Measurements from ENCODE around the gene STK32C.

STK32C gene

DNA sequence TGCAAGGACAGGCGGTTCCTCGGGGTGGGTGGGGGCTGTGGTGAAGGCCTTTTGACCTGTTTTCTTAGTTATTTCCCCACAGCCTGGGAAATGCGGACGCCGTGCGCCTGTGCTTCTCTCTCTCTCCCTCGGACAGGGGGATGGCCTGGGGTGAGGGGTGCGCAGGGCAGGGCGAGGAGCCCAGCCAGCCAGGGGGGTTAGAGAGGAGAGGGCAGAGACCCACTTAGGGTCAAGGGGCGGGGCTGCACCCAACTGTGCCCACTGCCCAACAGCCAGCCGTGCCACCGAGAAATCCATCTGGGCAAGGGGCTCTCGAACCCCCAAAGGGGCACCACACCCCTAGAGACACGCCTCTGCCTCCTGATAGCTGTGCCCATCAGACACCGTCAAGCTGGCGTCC lies 67.2 kb downstream of the STK32C start:
- DNase-seq (ENCODE audit: low read depth), result no peak
- TF ChIP-seq, protein P1, sequence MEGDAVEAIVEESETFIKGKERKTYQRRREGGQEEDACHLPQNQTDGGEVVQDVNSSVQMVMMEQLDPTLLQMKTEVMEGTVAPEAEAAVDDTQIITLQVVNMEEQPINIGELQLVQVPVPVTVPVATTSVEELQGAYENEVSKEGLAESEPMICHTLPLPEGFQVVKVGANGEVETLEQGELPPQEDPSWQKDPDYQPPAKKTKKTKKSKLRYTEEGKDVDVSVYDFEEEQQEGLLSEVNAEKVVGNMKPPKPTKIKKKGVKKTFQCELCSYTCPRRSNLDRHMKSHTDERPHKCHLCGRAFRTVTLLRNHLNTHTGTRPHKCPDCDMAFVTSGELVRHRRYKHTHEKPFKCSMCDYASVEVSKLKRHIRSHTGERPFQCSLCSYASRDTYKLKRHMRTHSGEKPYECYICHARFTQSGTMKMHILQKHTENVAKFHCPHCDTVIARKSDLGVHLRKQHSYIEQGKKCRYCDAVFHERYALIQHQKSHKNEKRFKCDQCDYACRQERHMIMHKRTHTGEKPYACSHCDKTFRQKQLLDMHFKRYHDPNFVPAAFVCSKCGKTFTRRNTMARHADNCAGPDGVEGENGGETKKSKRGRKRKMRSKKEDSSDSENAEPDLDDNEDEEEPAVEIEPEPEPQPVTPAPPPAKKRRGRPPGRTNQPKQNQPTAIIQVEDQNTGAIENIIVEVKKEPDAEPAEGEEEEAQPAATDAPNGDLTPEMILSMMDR (IDR thresholded peaks at IDR 0.05; ENCODE audit: insufficient read depth, low read depth, low read length, missing control alignments), result no peak
- no peak overlapping the region for H3K4me3 ChIP-seq (ENCODE audit: low read length)

DNA sequence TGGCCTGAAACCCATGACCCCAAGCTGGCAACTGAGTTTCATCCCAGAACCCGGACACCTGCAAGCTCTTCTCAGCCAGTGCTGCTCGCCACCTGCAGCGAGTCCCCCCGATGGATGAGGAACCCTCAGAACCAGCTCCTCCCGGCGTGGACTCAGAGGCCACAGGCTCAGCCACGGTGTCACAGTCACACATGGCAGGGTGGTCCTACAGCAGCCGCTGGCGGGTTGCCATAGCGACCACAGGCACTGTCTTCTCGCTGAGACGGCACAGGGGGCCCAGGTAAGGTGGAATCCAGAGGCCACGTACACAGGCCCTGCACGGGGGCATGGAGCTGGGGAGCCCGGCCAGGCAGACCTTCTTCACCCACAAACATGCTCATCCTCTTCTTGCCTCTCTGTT lies 67.6 kb downstream of the STK32C start:
- no peak overlapping the region for H3K4me3 ChIP-seq (ENCODE audit: low read length)
- DNase-seq (ENCODE audit: low read depth), result no peak
- TF ChIP-seq, protein P1 (IDR thresholded peaks at IDR 0.05; ENCODE audit: insufficient read depth, low read depth, low read length, missing control alignments), result no peak

- H3K4me3 ChIP-seq (ENCODE audit: low read length), result no peak overlapping the region
- no peak for DNase-seq (ENCODE audit: low read depth)
- TF ChIP-seq, protein P1 (IDR thresholded peaks at IDR 0.05; ENCODE audit: insufficient read depth, low read depth, low read length, missing control alignments), result no peak
Observed at GRCh38 chr10:132239126-132240031, 68.4 kb downstream of the STK32C start.

DNA sequence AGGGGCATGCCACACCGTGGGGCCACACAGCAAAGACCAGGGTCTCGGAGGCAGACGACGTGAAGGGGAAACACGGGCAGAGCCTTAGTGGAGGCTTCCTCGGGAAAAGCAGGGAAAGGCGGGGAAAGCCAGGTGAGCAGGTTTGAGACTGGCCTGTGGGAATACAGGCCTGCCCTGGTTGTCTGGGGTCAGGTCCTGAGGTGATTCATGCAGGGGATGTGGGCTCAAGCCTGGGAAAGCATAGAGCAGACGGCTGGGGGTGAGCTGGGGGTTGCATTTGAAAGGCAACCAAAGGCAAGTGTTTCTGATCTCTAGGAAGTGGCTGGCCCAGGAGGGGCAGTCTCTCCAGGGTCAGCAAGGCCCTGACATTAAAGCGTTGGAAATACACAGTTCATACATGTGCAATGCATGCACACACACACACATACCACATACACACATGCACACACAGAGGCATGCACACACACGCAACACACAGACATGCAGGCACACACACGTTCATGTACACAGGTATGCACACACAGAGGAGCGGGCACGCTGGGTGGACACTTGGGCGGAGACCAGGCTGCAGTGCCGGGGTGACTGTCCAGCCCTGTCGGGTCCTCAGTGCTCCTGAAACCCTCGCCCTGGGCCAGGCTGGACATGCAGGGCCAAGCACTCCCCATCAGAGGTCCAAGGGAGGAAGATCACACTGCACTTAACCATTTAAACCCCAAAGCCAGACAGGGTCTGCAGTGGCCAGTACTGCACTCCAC lies 69.2 kb downstream of the STK32C start:
- H3K4me3 ChIP-seq (ENCODE audit: low read length), result no peak overlapping the region
- TF ChIP-seq, protein P1 (IDR thresholded peaks at IDR 0.05; ENCODE audit: insufficient read depth, low read depth, low read length, missing control alignments), result no peak
- no peak for DNase-seq (ENCODE audit: low read depth)

DNA sequence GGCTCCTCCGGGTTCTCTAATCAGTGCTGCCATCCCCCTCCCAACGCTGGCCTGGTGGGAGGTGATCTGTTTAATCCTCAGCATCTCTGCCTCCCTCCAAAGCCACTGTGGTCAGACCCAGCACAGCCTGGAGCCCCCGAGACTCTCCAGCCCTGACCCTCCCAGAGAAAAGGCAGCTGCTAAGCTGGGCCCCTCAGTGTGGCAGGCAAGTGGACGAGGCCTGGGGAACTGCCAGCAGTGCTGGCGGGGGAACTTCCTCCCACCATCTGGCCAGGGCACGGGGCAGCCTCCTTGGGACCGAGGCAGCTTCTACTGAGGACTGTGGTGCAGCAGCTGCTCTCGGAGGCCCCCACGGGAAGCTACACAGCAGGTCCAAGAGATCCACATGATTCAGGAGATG lies 69.9 kb downstream of the STK32C start:
- no peak for DNase-seq (ENCODE audit: low read depth)
- TF ChIP-seq, protein P1 (IDR thresholded peaks at IDR 0.05; ENCODE audit: insufficient read depth, low read depth, low read length, missing control alignments), result no peak
- H3K4me3 ChIP-seq (ENCODE audit: low read length), result no peak overlapping the region

DNA sequence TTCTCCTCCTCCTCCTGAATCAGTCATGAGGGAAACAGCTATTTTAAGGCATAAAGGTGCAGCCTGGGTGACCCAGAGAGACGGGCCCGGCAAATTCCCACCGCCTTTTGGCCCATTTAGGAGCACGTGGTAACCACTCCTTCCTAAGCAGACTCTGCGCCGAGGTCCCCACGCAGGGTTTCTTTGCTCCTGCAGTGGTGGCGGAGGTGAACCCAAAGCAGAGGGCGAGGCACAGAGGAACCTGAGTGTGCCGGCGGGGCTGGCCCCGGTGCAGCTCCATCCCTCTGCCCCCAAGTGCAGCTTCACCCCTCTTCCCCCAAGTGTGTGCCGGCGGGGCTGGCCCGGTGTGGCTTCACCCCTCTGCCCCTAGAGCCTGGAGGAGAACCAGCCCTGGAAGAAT lies 70.4 kb downstream of the STK32C start:
- TF ChIP-seq, protein P1 (IDR thresholded peaks at IDR 0.05; ENCODE audit: insufficient read depth, low read depth, low read length, missing control alignments), result no peak
- no peak overlapping the region for H3K4me3 ChIP-seq (ENCODE audit: low read length)
- DNase-seq (ENCODE audit: low read depth), result no peak
